Osteoblast (primary cell): ENCODE data around the gene RARG. TPM values are rescaled to one million over a fixed set of nuclear protein-coding genes. Genes with fewer than 3 reads are reported as not detected.
"Not testable (repeated sequence)": the region's sequence is repeated elsewhere in the genome, so short reads cannot be mapped to it uniquely, and the experiment has no call there.

Source experiments
- DNase-seq: peaks from one replicate; pipeline ENCODE4 v3.0.0; 2011; ENCODE audit warnings: low spot score, mixed read lengths; ENCODE audit not compliant: insufficient read length; ENCODE audit errors: missing footprints
- H2AFZ ChIP-seq: 2 replicates; pipeline ENCODE4 v1.6.0; 2011; ENCODE audit warnings: mild to moderate bottlenecking, low read length
- H3K27ac ChIP-seq: 2 replicates; pipeline ENCODE4 v1.5.1; 2011; ENCODE audit warnings: mild to moderate bottlenecking, low read depth, low read length, moderate library complexity
- H3K27me3 ChIP-seq: 2 replicates; pipeline ENCODE4 v1.6.0; 2012; ENCODE audit warnings: mild to moderate bottlenecking, control low read depth, inconsistent platforms, low read length, moderate library complexity; ENCODE audit not compliant: insufficient read depth
- H3K36me3 ChIP-seq: 2 replicates; pipeline ENCODE4 v1.5.1; 2011; ENCODE audit warnings: mild to moderate bottlenecking, low read length, control low read depth, moderate library complexity; ENCODE audit not compliant: insufficient read depth
- H3K4me1 ChIP-seq: 2 replicates; pipeline ENCODE4 v1.5.1; 2011; ENCODE audit warnings: mild to moderate bottlenecking, low read length, control low read depth, moderate library complexity; ENCODE audit not compliant: insufficient read depth
- H3K4me2 ChIP-seq: 2 replicates; pipeline ENCODE4 v1.6.0; 2011; ENCODE audit warnings: mild to moderate bottlenecking, low read length; ENCODE audit not compliant: insufficient read depth
- H3K4me3 ChIP-seq: fragments of 200-600 bp; sonication (generic); 3 replicates; pipeline ENCODE4 v1.5.1; 2012; ENCODE audit warnings: mild to moderate bottlenecking, low read length, inconsistent platforms; ENCODE audit not compliant: insufficient read depth
- H3K79me2 ChIP-seq: 2 replicates; pipeline ENCODE4 v1.6.0; 2012; ENCODE audit warnings: mild to moderate bottlenecking, low read length, control low read depth, inconsistent platforms; ENCODE audit not compliant: insufficient read depth
- H3K9me3 ChIP-seq: 2 replicates; pipeline ENCODE4 v1.5.1; 2011; ENCODE audit warnings: low read depth, low read length, control low read depth
- H4K20me1 ChIP-seq: 2 replicates; pipeline ENCODE4 v1.6.0; 2012; ENCODE audit warnings: mild to moderate bottlenecking, low read length, control low read depth; ENCODE audit not compliant: insufficient read depth
- CTCF ChIP-seq: IDR thresholded peaks from 2 replicates; pipeline ENCODE4 v1.5.1; 2011; ENCODE audit warnings: mild to moderate bottlenecking, low read depth, low read length, moderate library complexity; ENCODE audit errors: extremely low read depth
- total RNA-seq: library from RNA; depleted of rRNA; stranded (reverse); fragments of >200 nt; gene quantifications from 2 replicates; pipeline ENCODE4 v1.2.3, GENCODE V29; 2012

The RARG gene
- total RNA-seq, 1 donor, result 49.9 TPM

- H3K36me3 ChIP-seq, result peaks cover 12% of the 10 kb centered on the region
- H3K27ac ChIP-seq, result peak overlapping the region; percentile 67
Measured at GRCh38 chr12:53205747-53206419, 26.1 kb downstream of the RARG start.

GRCh38 chr12:53204351-53204750 lies 27.7 kb downstream of the RARG start:
- no peaks in the 10 kb centered on the region for H3K36me3 ChIP-seq
- H3K4me2 ChIP-seq, result no peak overlapping the region
- no peak overlapping the region for H3K4me3 ChIP-seq
- H3K79me2 ChIP-seq, result no peaks in the 10 kb centered on the region
- no peak overlapping the region for H2AFZ ChIP-seq
- no peaks in the 10 kb centered on the region for H3K27me3 ChIP-seq
- no peak for DNase-seq
- H3K27ac ChIP-seq, result no peak overlapping the region
- peaks cover 25% of the 10 kb centered on the region for H3K4me1 ChIP-seq
- no peak for TF ChIP-seq CTCF
- no peaks in the 10 kb centered on the region for H4K20me1 ChIP-seq
- H3K9me3 ChIP-seq, result no peaks in the 10 kb centered on the region

More at GRCh38 chr12:53205747-53206419, 26.1 kb downstream of the RARG start:
- no peak for TF ChIP-seq CTCF
- Histone ChIP-seq H3K4me2 (peak overlapping the region; percentile 49), H2AFZ (peak overlapping the region; percentile 42), H3K9me3 (no peaks in the 10 kb centered on the region), H4K20me1 (no peaks in the 10 kb centered on the region), H3K79me2 (no peaks in the 10 kb centered on the region), H3K4me1 (peaks cover 23% of the 10 kb centered on the region), H3K27me3 (no peaks in the 10 kb centered on the region), H3K4me3 (no peak overlapping the region)
- DNase-seq, result peak; percentile 99

- DNase-seq, H3K4me3 ChIP-seq, H3K36me3 ChIP-seq, H2AFZ ChIP-seq, H4K20me1 ChIP-seq, H3K4me2 ChIP-seq, H3K27ac ChIP-seq, H3K79me2 ChIP-seq, H3K9me3 ChIP-seq, H3K27me3 ChIP-seq: not testable (repeated sequence)
- H3K4me1 ChIP-seq, result peaks cover 25% of the 10 kb centered on the region
Measured at GRCh38 chr12:53202316-53202715, 29.7 kb downstream of the RARG start.

GRCh38 chr12:53201639-53202038 lies 30.4 kb downstream of the RARG start:
- H3K4me3 ChIP-seq, result no peak overlapping the region
- peaks cover 22% of the 10 kb centered on the region for H3K4me1 ChIP-seq
- no peak for DNase-seq
- TF ChIP-seq CTCF, result no peak
- H4K20me1 ChIP-seq, result no peaks in the 10 kb centered on the region
- no peak overlapping the region for H2AFZ ChIP-seq
- H3K9me3 ChIP-seq, result no peaks in the 10 kb centered on the region
- no peaks in the 10 kb centered on the region for H3K27me3 ChIP-seq
- H3K4me2 ChIP-seq, result no peak overlapping the region
- H3K79me2 ChIP-seq, result no peaks in the 10 kb centered on the region
- H3K27ac ChIP-seq, result no peak overlapping the region
- no peaks in the 10 kb centered on the region for H3K36me3 ChIP-seq
